ENCODE results near the gene LRBA. TPM values are rescaled to one million over a fixed set of nuclear protein-coding genes. Genes with fewer than 3 reads are reported as not detected.
"Not testable (repeated sequence)": the region's sequence is repeated elsewhere in the genome, so short reads cannot be mapped to it uniquely, and the experiment has no call there.

LRBA gene
- polyA plus RNA-seq, 5 donors, result 39.8 to 58.2 (median 54.4) TPM

- peak; percentile 9 to 17 for DNase-seq
Measured at GRCh38 chr4:150743564-150744342, 271.3 kb downstream of the LRBA start.

GRCh38 chr4:150742930-150743329 is 272.2 kb downstream of the LRBA start:
- DNase-seq, result not testable (repeated sequence)

GRCh38 chr4:150739591-150739990 is 275.5 kb downstream of the LRBA start:
- DNase-seq, result no peak

- no peak for DNase-seq
Measured at GRCh38 chr4:150725957-150726523, 289.0 kb downstream of the LRBA start.

GRCh38 chr4:150723727-150724411 is 291.2 kb downstream of the LRBA start:
- no peak for DNase-seq

DNA sequence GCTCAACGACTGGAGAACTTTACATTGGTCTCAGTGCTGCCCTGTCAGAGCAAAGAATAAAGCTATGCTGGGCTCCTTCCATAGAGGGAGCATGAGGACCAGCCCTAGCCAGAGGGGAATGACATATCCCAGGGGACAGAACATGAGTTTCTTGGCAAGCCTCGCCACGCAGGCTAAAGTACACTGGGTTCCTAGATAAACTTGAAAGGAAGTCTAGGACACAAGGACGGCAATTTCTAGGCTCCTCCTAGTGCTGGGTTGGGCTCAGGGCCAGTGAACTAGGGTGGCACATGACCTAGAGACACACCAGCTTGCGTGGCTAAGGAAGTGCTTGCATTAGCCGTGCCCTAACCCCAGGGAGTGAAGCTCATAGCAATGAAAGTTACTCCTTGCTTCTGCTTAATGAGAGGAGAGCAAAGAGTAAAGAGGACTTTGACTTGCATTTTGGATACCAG is 292.1 kb downstream of the LRBA start:
- DNase-seq, result peak in 1 of 2 donors; percentile 2

DNA sequence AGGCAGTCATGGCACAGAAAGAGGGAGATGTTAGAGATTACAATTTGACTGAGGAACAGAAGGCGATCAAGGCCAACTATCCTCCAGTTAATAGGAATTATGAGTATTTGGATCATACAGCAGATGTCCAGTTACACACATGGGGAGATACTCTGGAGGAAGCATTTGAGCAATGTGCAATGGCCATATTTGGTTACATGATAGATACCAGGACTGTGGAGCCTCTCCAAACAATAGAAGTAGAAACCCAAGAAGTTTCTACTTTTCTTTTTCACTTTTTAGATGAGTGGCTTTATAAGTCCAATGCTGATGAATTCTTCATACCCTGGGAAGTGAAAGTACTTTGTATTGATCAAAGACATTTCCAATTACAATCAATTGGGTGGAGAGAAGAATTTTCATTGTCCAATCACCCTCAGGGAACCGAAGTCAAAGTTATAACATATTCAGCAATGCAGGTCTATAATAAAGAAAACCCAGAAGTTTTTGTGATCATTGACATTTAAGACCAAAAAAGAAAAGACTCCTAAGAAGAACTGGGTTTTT is 294.0 kb downstream of the LRBA start:
- no peak for DNase-seq

GRCh38 chr4:150717952-150718351 is 297.1 kb downstream of the LRBA start:
- DNase-seq, result no peak

DNA sequence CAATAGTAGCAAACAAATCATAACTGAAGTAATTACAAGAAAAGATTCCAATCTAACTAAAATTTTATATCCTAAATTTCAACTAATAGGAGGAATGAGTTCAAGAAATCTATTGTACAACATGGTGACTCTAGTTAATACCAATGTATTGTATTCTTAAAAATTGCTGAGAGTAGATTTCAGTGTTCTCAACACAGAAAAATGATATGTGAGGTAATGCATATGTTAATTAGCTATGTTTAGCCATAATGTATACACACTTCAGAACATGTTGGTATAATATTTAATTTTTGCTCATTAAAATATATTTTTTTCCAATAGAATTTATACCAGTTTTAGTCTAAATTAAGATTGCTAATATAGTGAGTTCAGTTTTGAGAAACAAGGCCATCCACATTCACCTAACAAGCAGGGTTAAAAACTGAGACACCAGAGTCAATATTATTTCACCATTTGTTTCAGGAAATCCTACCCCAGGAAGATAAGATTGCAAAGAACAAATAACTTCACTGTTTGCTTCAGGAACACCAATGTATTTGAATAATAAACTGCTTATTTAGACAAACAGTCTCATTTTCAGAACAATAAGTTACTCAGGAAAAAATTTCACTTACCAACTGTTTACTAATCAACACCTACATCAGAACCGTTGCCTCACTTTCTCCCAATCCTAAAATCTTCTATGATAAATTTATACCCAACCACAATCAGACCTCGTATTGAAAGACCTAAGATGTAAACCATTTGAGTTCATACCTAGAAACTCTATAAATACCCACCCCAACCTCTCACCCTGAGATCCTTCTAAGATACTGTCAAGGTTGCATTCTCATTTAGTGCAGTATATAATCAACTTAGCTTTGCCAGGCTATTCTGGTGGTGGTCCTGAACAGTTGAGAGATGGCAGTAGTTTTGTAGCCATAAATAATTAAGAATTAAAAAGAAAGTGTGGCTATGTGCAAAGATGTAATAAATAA is 300.3 kb downstream of the LRBA start:
- DNase-seq, result no peak

- DNase-seq, result no peak
Measured at GRCh38 chr4:150713251-150713650, 301.8 kb downstream of the LRBA start.

GRCh38 chr4:150710770-150711375 is 304.2 kb downstream of the LRBA start:
- no peak for DNase-seq

- no peak for DNase-seq
Measured at GRCh38 chr4:150708004-150708403, 307.1 kb downstream of the LRBA start.

DNA sequence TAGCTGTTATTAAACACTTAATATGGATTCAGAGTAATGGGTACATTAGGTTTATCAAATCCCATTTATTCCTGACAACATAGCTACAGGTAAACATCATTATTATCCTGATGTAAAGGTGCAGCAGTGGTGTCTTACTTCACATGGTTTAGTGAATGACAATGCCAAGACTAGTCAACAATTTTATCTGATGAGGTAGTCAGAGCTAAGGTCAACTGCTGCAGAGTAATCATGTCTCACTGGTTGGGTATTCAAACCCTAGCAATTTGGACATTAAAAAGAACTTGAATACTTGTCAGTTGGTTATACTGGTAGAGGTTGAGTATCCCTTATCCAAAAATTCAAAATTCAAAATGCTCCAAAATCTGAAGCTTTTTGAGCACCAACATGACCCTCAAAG is 315.5 kb downstream of the LRBA start:
- DNase-seq, result no peak

GRCh38 chr4:150695162-150695561 is 319.9 kb downstream of the LRBA start:
- no peak for DNase-seq

DNA sequence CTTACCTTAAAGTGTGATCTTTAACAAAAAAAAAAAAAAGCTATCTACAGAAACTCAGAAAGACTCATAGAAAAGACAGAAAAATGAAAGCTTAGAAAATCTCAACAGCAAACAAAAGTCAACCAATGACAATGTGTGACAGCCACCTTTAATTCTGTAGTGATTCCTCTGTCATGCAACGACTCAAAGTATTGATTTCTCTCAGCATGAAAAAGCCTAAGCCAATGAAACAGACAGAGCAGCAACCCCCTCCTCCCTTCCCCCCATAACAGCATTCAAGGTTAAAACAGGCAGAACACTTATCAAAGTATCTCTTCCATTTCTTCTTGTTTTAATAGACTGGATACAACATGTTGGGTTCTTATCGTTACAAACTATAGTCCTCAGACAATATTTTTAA is 320.6 kb downstream of the LRBA start:
- no peak for DNase-seq

- DNase-seq, result no peak
Measured at GRCh38 chr4:150683775-150684350, 331.2 kb downstream of the LRBA start.

DNA sequence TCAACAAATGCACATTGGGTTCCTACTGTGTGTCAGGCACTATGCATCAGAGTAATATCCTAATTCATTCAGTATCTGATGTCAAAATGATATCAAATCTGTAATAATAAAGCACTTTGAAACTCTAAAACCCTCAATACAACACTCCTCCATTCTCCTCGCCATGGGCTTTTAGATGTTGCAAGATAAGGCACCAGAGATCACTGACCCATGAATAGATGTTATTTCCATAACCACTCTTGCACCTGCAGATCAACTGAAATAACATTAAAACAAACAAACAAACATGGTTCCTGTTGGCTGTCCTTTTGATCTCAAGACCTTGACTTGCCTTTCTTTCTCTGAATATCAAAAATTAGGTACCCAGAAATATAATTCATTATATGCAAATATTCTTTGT is 333.0 kb downstream of the LRBA start:
- no peak for DNase-seq

GRCh38 chr4:150681063-150681462 is 334.0 kb downstream of the LRBA start:
- no peak for DNase-seq

DNA sequence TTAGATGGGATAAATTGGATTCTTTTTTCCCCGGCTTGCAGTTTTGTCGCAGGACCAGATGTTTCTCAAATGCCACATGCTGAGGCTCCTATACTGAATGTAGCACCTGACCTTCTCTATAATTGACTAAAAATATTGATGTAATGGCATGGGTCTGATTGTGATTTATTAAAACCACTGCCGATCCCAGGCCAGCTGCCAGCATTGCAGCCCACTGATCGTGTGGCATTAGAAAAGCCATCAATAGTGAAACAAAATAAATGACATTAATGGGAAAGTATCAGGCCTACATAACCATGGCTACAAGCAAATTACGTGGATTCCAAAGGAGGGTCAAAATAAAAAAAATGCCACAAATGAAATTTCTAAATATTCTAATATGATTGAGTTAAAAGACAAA is 334.4 kb downstream of the LRBA start:
- DNase-seq, result no peak

DNA sequence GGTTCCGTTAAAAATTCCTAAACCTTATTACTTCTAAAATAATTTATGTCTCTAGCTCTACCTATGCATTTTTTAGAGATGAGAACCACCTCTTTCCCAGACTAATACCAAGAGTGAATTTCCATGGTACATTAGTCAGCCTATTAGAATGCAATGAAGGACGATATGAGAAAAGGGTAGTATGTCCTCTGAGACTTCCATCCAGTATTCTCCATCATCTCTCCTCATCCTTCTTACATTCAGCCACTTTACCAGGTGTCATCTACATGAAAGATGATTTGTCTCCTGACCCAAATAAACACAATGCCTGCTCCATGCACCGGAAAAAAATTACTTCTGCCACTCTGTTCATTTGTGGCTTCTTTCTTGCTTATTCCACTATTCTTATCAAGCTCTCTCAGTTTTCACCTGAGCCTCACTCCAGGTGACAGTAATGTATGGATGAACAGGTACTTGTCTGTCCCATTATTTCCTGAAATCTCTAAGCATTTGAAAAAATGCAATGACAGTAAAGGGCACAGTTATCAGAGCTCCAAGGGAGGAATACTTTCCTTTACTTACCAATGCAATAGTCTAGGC is 335.2 kb downstream of the LRBA start:
- DNase-seq, result no peak
